ENCODE results near the gene IGSF23. TPM values are rescaled to one million over a fixed set of nuclear protein-coding genes. Genes with fewer than 3 reads are reported as not detected.
A peak's percentile ranks its signal among the peaks of the same experiment; 100 is the strongest.

Gene IGSF23
- total and polyA plus RNA-seq, 9 donors = 0.57 TPM; not detected in 8

DNA sequence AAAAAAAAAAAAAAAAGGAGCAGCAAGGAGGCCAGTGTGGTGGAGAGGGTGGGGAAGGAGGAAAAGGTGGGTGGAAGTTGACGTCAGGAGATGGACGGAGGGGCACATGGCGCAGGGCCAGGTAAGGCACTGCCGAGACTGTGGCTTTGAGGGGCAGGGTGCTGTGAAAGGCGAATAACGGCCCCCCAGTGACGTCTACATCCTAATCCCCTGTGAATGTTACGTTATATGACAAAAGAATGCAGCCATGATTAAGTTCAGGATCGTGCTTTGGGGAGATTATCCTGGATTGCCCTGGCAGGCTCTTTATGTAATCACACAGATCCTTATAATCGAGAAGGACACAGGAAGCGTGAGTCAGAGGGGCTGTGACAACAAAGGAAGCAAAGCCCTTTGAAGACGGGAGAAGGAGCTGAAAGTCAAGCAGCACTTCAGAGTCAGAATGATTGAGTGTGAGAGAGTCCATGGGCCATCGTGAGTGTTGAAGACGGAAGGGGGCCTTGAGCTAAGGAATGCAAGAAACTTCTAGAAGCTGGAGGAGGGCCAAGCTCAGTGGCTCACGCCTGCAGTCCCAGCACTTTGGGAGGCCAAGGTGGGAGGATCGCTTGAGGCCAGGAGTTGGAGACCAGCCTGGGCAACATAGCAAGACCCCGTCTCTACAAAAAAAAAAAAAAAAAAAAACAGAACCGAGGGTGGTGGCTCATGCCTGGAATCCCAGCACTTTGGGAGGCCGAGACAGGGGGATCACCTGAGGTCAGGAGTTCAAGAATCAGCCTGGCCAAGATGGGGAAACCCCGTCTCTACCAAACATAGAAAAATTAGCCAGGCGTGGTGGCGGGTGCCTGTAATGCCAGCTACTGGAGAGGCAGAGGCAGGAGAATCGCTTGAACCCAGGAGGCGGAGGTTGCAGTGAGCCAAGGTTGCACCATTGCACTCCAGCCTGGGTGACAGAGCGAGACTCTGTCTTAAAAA is 71.8 kb downstream of the IGSF23 start:
- no peak overlapping the region for H3K27ac ChIP-seq
- H3K4me1 ChIP-seq (ENCODE audit: insufficient read depth) = peaks cover 4% of the 10 kb centered on the region
- no peaks in the 10 kb centered on the region for H3K9me3 ChIP-seq
- 33 to 38% (median 37%) methylated on average over 25 of the region's 25 CpGs for WGBS, 3 donors
- intact Hi-C loops (cut with DNase I) = loop anchor here in 3 of 4 donors (5.0 to 10.0 kb wide), 2 partner anchors 87 to 90 kb away; partner anchors contain the start of gene CBLC (in 1 of the 3)
- TF ChIP-seq, protein P1, sequence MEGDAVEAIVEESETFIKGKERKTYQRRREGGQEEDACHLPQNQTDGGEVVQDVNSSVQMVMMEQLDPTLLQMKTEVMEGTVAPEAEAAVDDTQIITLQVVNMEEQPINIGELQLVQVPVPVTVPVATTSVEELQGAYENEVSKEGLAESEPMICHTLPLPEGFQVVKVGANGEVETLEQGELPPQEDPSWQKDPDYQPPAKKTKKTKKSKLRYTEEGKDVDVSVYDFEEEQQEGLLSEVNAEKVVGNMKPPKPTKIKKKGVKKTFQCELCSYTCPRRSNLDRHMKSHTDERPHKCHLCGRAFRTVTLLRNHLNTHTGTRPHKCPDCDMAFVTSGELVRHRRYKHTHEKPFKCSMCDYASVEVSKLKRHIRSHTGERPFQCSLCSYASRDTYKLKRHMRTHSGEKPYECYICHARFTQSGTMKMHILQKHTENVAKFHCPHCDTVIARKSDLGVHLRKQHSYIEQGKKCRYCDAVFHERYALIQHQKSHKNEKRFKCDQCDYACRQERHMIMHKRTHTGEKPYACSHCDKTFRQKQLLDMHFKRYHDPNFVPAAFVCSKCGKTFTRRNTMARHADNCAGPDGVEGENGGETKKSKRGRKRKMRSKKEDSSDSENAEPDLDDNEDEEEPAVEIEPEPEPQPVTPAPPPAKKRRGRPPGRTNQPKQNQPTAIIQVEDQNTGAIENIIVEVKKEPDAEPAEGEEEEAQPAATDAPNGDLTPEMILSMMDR (IDR thresholded peaks at IDR 0.05) = no peak
- TF ChIP-seq EP300 (IDR thresholded peaks at IDR 0.05) = no peak
- no peak for TF ChIP-seq POLR2A (IDR thresholded peaks at IDR 0.05)
- H3K36me3 ChIP-seq = no peaks in the 10 kb centered on the region
- H3K27me3 ChIP-seq = no peaks in the 10 kb centered on the region
- H3K4me3 ChIP-seq = no peak overlapping the region
- DNase-seq = peak in 1 of 5 donors; percentile 30

DNA sequence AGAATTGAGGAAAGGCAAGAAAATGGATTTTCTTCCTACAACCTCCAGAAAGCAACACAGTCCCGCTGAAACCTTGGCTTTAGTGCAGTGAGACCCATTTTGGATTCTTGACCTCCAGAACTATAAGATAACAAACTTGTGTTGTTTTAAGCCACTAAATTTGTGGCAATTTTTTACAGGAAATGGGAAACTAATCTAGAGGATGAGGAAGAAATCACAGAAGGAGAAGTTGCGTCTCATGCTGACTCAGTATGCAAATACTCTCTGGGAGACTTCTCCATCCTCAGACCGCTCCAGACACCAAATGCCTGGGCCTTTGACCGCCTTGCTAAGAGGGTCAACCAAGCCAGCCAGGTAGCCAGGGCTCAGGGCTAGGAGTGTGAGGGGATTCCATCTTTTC is 72.5 kb downstream of the IGSF23 start:
- Histone ChIP-seq H3K4me1 (ENCODE audit: insufficient read depth) (peaks cover 4% of the 10 kb centered on the region), H3K36me3 (no peaks in the 10 kb centered on the region), H3K9me3 (no peaks in the 10 kb centered on the region), H3K4me3 (no peak overlapping the region), H3K27me3 (no peaks in the 10 kb centered on the region), H3K27ac (no peak overlapping the region)
- intact Hi-C loops (cut with DNase I) = loop anchor here in 3 of 4 donors (5.0 to 10.0 kb wide), 2 partner anchors 86 to 89 kb away; partner anchors contain the start of gene CBLC (in 1 of the 3)
- 73 to 78% (median 75%) methylated on average over 4 of the region's 4 CpGs for WGBS, 3 donors
- DNase-seq = no peak
- TF ChIP-seq, protein P1 (IDR thresholded peaks at IDR 0.05) = no peak
- no peak for TF ChIP-seq EP300 (IDR thresholded peaks at IDR 0.05)
- no peak for TF ChIP-seq POLR2A (IDR thresholded peaks at IDR 0.05)

MicroRNAs encoded within 50 kb of the gene (microRNA counts, 767-probe panel; counts per million panel counts)
- 2,683 counts per million, percentile 84 among the panel's probes with 10 or more counts for microRNA hsa-miR-4531

Small RNA genes within 50 kb of the gene (microRNA-seq; reads per million reads assigned to microRNA genes)
- 0 reads per million in 3 donors for gene MIR4531

Small RNA genes within 50 kb of the gene (small RNA-seq; reads per million reads assigned to genes)
- gene AC243964.1 = not detected

Other genes with a start within 250 kb of the IGSF23 start
- gene ZNF285, start 212.0 kb upstream of the IGSF23 start, total RNA-seq = 10 to 100 TPM in 1 of 7 donors, 1 to 10 TPM in 6; 2.6 to 11.2 (median 6.8) TPM
- 1 to 10 TPM; 3.3 to 9.1 TPM for gene ZNF285, start 212.0 kb upstream of the IGSF23 start, polyA plus RNA-seq
- gene ZNF229, start 165.1 kb upstream of the IGSF23 start, total RNA-seq = 10 to 100 TPM in 3 of 7 donors, 1 to 10 TPM in 4; 3.7 to 13.7 (median 9.8) TPM
- 1 to 10 TPM; 3.8 to 4.4 TPM for gene ZNF229, start 165.1 kb upstream of the IGSF23 start, polyA plus RNA-seq
- 10 to 100 TPM in 2 of 7 donors, 1 to 10 TPM in 5; 8.4 to 16.1 (median 9.7) TPM for gene ZNF180, start 113.0 kb upstream of the IGSF23 start, total RNA-seq
- 1 to 10 TPM; 5.6 to 6.3 TPM for gene ZNF180, start 113.0 kb upstream of the IGSF23 start, polyA plus RNA-seq
- under 1 TPM in 1 of 7 donors, not detected in 6; 0.60 TPM for gene CEACAM20, start 83.9 kb upstream of the IGSF23 start, total RNA-seq
- not detected for gene CEACAM20, start 83.9 kb upstream of the IGSF23 start, polyA plus RNA-seq
- gene PVR, start 30.3 kb downstream of the IGSF23 start, total RNA-seq = 10 to 100 TPM; 18.8 to 26.6 (median 22.5) TPM
- 10 to 100 TPM; 14.0 to 33.9 TPM for gene PVR, start 30.3 kb downstream of the IGSF23 start, polyA plus RNA-seq
- 10 to 100 TPM in 1 of 7 donors, 1 to 10 TPM in 6; 2.6 to 10.0 (median 5.4) TPM for gene CEACAM19, start 57.9 kb downstream of the IGSF23 start, total RNA-seq
- gene CEACAM19, start 57.9 kb downstream of the IGSF23 start, polyA plus RNA-seq = 1 to 10 TPM; 2.2 to 5.1 TPM
- not detected for gene CEACAM16, start 85.6 kb downstream of the IGSF23 start, total RNA-seq
- gene CEACAM16, start 85.6 kb downstream of the IGSF23 start, polyA plus RNA-seq = not detected
- gene BCL3, start 135.1 kb downstream of the IGSF23 start, total RNA-seq = 100 to 1,000 TPM in 2 of 7 donors, 10 to 100 TPM in 5; 17.8 to 141 (median 50.7) TPM
- 10 to 100 TPM in 1 of 2 donors, 1 to 10 TPM in 1; 3.2 to 43.4 TPM for gene BCL3, start 135.1 kb downstream of the IGSF23 start, polyA plus RNA-seq
- 10 to 100 TPM in 1 of 7 donors, 1 to 10 TPM in 3, under 1 TPM in 1, not detected in 2; 0.46 to 10.3 (median 2.2) TPM for gene CBLC, start 164.3 kb downstream of the IGSF23 start, total RNA-seq
- gene CBLC, start 164.3 kb downstream of the IGSF23 start, polyA plus RNA-seq = under 1 TPM in 1 of 2 donors, not detected in 1; 0.08 TPM
- gene BCAM, start 195.5 kb downstream of the IGSF23 start, total RNA-seq = 100 to 1,000 TPM in 2 of 7 donors, 10 to 100 TPM in 5; 18.4 to 419 (median 87.0) TPM
- 10 to 100 TPM in 1 of 2 donors, 1 to 10 TPM in 1; 9.7 to 62.0 TPM for gene BCAM, start 195.5 kb downstream of the IGSF23 start, polyA plus RNA-seq
- gene NECTIN2, start 232.7 kb downstream of the IGSF23 start, total RNA-seq = 100 to 1,000 TPM in 1 of 7 donors, 10 to 100 TPM in 6; 37.8 to 185 (median 71.8) TPM
- 10 to 100 TPM; 40.3 to 76.3 TPM for gene NECTIN2, start 232.7 kb downstream of the IGSF23 start, polyA plus RNA-seq

Data from ovary (tissue), 9 donors.